GM19193 (cell line): ENCODE measurements around the gene PRPSAP1.

ENCODE experiments used
- POLR2A ChIP-seq: IDR thresholded peaks from 4 replicates; pipeline ENCODE4 v1.6.1; 2011; ENCODE audit not compliant: insufficient read depth, insufficient read length; ENCODE audit errors: extremely low read depth

Gene PRPSAP1

DNA sequence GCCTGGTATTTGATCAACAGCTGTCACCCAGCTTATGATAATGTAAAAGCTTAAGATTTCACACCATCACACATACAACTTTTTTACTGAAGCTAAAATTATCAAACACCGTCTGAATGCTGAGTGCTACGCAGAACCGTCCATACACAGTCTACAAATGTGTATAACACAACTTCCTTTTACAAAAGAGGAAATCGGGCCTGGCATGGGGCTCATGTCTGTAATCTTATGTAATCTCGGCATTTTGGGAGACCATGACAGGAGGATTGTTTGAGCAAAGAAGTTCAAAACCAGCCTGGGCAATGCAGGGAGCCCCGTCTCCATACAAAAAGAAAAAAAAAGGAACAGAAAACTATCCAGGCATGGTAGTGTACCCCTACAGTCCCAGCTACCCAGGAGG, 26.0 kb downstream of the PRPSAP1 start:
- TF ChIP-seq POLR2A, result no peak

DNA sequence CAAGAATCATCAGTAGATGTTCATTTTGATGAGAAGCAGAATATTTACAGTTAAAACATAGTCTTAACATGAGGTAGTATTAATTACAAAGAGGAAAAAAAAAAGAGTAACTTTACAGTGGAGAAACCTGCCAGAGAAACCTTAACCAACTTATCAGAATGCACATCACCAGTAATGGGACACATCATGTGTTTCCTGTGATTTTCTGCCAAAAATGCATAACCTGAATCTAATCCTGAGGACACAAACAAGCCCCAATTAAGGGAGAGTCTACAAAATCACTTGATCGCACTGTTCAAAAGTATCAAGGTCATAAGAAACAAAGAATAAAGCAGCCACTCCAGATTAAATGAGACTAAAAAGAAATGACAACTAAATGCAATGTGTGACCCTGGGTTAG, 27.4 kb downstream of the PRPSAP1 start:
- no peak for TF ChIP-seq POLR2A

DNA sequence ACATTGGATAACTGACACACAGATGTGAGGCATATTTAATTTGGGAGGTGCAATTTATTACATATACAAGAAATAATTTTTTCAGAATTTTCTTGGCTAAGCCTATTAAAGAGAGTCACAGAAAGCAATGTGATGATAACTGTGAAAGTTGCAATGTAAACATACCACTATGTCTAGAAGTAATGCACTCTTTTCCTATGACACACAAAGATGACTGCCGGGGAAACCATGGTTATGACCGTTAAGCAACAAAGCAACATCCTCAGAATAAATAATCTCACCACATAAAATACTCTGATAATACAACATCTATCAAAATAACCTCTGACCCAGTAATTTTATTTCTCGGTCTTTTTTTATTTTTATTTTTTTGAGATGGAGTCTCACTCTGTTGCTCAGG, 35.1 kb downstream of the PRPSAP1 start:
- TF ChIP-seq POLR2A, result no peak

DNA sequence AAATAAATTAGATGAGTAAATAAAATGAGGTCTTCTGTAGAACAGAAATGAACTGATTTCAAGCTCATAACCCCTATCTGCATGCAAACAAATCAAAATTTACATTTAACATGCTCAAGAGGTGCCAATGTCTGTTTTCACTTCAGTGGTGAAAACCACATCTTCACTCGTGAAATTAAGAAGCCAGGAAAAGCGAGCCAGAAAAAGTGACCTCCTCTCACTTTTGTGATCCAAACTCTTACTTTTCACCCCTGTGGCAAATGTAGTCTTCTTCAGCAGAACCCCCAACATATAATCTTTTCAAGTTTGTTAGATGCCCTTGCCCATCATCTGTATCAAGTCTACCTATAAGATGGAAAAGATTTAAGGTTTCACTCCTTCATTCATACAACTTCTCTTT, 36.2 kb downstream of the PRPSAP1 start:
- no peak for TF ChIP-seq POLR2A

DNA sequence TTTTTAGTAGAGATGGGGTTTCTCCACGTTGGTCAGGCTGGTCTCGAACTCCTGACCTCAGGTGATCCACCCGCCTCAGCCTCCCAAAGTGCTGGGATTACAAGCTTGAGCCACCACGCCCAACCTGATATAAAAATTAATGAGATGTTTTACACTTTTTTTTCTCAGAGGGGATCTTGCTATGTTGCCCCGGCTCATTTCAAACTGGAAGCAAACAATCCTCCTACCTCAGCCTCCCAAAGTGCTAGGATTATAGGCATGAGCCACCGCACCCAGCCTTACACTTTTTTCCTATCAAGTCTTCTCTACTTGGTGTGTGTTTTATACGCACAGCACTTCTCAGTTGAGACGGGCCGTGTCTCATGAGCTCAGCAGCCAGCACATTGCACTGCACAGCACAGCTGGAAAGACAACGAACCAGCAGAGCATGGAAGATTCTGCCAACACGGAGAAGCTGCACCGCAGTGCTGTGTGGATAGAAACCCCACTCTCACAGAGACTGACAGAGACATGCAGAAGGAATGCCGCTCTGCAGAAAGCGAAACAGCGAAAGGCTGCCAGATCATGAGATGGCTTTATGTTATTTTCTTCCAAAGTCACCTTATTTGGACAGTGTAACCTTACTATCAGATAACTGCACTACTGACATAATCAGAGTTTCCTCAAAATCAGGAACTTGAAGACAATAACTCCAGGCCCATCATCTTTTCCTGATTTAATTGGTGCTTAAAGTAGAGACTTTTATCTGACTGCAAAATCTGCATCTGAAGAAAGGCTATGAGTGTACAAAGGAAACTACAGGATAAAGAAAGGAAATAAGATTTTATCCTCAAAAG, 39.1 kb downstream of the PRPSAP1 start:
- TF ChIP-seq POLR2A, result no peak

DNA sequence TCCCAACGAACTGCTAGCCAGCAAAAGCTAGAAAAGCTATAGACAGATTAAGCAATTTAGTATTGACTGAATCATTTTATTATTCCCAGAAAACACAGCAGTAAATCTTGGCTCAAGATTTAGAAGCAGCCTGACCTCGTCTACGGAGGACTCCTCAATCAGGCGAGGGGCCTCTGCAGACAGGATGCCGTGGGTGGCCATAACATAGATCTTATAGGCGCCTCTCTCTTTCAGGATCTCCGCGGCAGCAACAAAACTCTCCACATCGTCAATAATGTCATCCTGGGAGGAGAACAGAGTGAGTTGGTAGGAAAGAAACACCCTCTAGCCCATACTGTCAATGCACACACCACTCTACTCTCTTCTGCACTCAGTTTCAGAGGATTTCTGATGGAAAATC, 41.0 kb downstream of the PRPSAP1 start:
- no peak for TF ChIP-seq POLR2A

DNA sequence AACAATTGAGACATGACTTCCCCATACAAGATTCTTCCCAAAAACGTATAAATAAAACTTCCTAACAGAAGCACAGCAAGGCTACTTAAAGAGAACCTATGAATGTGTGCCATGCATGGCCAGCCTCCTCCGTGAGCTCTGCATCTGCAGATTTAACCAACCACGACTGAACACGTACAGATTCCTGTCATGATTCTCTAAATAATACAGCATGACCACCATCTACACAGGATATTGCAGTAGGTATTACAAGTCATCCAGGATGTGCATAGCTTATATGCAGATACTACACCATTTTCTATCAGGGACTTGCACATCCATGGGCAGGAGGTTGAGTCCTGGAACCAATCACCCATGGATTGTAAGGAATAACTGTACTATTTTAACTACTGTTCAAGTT, 44.3 kb downstream of the PRPSAP1 start:
- no peak for TF ChIP-seq POLR2A

DNA sequence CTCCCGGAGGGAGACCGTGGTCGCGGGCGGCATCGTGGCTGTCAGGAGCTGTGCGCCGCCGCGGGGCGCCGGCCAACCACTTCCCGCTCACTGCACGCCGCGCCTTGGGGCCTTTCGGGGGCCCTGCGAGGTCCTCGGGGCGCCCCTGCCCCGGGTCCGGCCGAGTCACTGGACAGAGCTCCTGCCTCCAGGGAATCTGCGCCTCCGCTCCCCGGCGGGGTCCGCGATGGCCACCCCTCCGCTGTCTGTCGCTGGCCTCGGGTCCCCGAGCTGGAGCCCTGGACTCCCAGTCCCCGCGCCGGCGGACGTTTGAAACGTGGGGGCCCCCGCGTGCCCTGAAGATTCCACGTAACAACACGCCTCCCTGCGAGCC, 45.8 kb downstream of the PRPSAP1 start, which contains the start of gene QRICH2:
Gene QRICH2 (minus strand): TSS at position 311 of the 373 bp plus-strand sequence. CDS start 278 bp downstream, at position 33.
- no peak for TF ChIP-seq POLR2A

GRCh38 chr17:76307299-76307965, 46.3 kb downstream of the PRPSAP1 start:
- no peak for TF ChIP-seq POLR2A

GRCh38 chr17:76304226-76305134, 49.2 kb downstream of the PRPSAP1 start:
- no peak for TF ChIP-seq POLR2A

- no peak for TF ChIP-seq POLR2A
Measured at GRCh38 chr17:76297436-76297835, 56.3 kb downstream of the PRPSAP1 start.

DNA sequence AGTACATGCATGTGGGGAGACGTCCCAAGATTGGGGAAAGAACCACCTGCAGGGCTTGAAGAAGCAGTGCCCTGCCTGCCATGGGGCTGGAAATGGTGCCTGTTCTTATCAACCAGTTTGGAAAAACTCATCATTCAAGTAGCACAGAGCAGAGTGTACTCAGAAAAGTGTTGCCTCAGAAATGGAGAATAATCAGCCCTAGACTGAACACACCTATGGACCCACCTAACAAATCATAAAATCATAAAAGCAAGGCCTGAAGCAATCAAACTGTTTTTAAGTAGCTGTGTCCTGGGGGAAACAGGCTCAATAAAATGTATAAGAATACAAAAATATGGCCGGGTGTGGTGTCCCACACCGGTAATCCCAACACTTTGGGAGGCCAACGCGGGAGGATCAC, 56.8 kb downstream of the PRPSAP1 start:
- no peak for TF ChIP-seq POLR2A

- no peak for TF ChIP-seq POLR2A
Measured at GRCh38 chr17:76296186-76296585, 57.5 kb downstream of the PRPSAP1 start.

- no peak for TF ChIP-seq POLR2A
Measured at GRCh38 chr17:76293106-76293505, 60.6 kb downstream of the PRPSAP1 start.

DNA sequence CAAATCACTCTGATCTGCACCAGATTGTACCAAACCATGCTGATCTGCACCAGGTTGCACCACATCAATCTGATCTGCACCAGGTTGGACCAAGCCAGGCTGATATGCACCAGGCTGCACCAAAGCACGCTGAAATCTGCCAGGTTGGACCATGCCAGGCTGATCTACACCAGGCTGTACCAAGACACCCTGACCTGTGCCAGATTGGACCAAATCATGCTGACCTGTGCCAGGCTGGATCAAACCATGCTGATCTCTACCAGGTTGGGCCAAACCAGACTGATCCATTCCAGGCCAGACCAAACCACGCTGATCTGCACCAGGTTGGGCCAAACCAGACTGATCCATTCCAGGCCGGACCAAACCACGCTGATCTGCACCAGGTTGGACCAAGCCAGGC, 61.1 kb downstream of the PRPSAP1 start:
- TF ChIP-seq POLR2A, result no peak
